ENCODE measurements around the gene ZNF446.

- TF ChIP-seq CTCF (IDR thresholded peaks at IDR 0.05; ENCODE audit: low read depth, low read length, poor library complexity, severe bottlenecking) (no peak), EZH2phosphoT487 (IDR thresholded peaks at IDR 0.05; ENCODE audit: borderline replicate concordance, low read length) (no peak)
These were observed 42.9 kb downstream of the ZNF446 start for GRCh38 chr19:58519087-58519354.

Measured in DOHH2 (cell line).